ENCODE measurements around the gene NCAPD2.
"Not testable (repeated sequence)": the region's sequence is repeated elsewhere in the genome, so short reads cannot be mapped to it uniquely, and the experiment has no call there.

NCAPD2 gene

GRCh38 chr12:6549684-6550151 lies 55.8 kb downstream of the NCAPD2 start:
- DNase-seq (ENCODE audit: low spot score): no peak

- no peak for DNase-seq (ENCODE audit: low spot score)
Measured at GRCh38 chr12:6550294-6551062, 56.6 kb downstream of the NCAPD2 start.

- no peak for DNase-seq (ENCODE audit: low spot score)
Measured at GRCh38 chr12:6551063-6551461, 57.2 kb downstream of the NCAPD2 start.

- DNase-seq (ENCODE audit: low spot score): no peak
Measured at GRCh38 chr12:6551496-6552139, 57.7 kb downstream of the NCAPD2 start.

- no peak for DNase-seq (ENCODE audit: low spot score)
Measured at GRCh38 chr12:6552140-6552551, 58.2 kb downstream of the NCAPD2 start.

GRCh38 chr12:6553051-6553868 lies 59.4 kb downstream of the NCAPD2 start:
- DNase-seq (ENCODE audit: low spot score): peak; percentile 94

GRCh38 chr12:6554168-6555017 lies 60.5 kb downstream of the NCAPD2 start:
- peak; percentile 83 for DNase-seq (ENCODE audit: low spot score)

- DNase-seq (ENCODE audit: low spot score): no peak
Measured at GRCh38 chr12:6555018-6555691, 61.3 kb downstream of the NCAPD2 start.

GRCh38 chr12:6556496-6556817 lies 62.6 kb downstream of the NCAPD2 start:
- not testable (repeated sequence) for DNase-seq (ENCODE audit: low spot score)

- no peak for DNase-seq (ENCODE audit: low spot score)
Measured at GRCh38 chr12:6556857-6557256, 63.0 kb downstream of the NCAPD2 start.

- DNase-seq (ENCODE audit: low spot score): peak; percentile 69
Measured at GRCh38 chr12:6558014-6558760, 64.3 kb downstream of the NCAPD2 start.

- no peak for DNase-seq (ENCODE audit: low spot score)
Measured at GRCh38 chr12:6559500-6559899, 65.6 kb downstream of the NCAPD2 start.

GRCh38 chr12:6560501-6561205 lies 66.8 kb downstream of the NCAPD2 start:
- DNase-seq (ENCODE audit: low spot score): no peak

GRCh38 chr12:6562881-6563280 lies 69.0 kb downstream of the NCAPD2 start:
- no peak for DNase-seq (ENCODE audit: low spot score)

- peak; percentile 65 for DNase-seq (ENCODE audit: low spot score)
Measured at GRCh38 chr12:6563448-6564050, 69.6 kb downstream of the NCAPD2 start.

GRCh38 chr12:6567112-6567670 lies 73.3 kb downstream of the NCAPD2 start:
- DNase-seq (ENCODE audit: low spot score): no peak

- no peak for DNase-seq (ENCODE audit: low spot score)
Measured at GRCh38 chr12:6569312-6569711, 75.4 kb downstream of the NCAPD2 start.

GRCh38 chr12:6569786-6570185 lies 75.9 kb downstream of the NCAPD2 start:
- no peak for DNase-seq (ENCODE audit: low spot score)

- peak; percentile 44 for DNase-seq (ENCODE audit: low spot score)
Measured at GRCh38 chr12:6570264-6570887, 76.5 kb downstream of the NCAPD2 start.

All from COLO829 (cell line).